Endothelial cell of umbilical vein (primary cell): ENCODE results near the gene ZBTB18.

Experiments used
- EZH2 ChIP-seq: IDR thresholded peaks from 2 replicates; pipeline ENCODE4 v1.6.1; 2012; ENCODE audit warnings: borderline replicate concordance, low read depth, mild to moderate bottlenecking, moderate library complexity, low read length, inconsistent platforms; ENCODE audit not compliant: severe bottlenecking
- FOS ChIP-seq: IDR thresholded peaks from 2 replicates; pipeline ENCODE4 v1.6.1; 2011; ENCODE audit warnings: mild to moderate bottlenecking, low read length, moderate library complexity, borderline replicate concordance; ENCODE audit not compliant: insufficient read depth
- GATA2 ChIP-seq: IDR thresholded peaks from 2 replicates; pipeline ENCODE4 v1.7.0; 2011; ENCODE audit warnings: low read depth, mild to moderate bottlenecking, moderate library complexity, mixed read lengths, low read length; ENCODE audit not compliant: insufficient read length, insufficient read depth
- JUN ChIP-seq: IDR thresholded peaks from 2 replicates; pipeline ENCODE4 v1.6.1; 2011; ENCODE audit warnings: borderline replicate concordance, low read depth; ENCODE audit not compliant: insufficient read length, insufficient read depth
- MAX ChIP-seq: IDR thresholded peaks from 2 replicates; pipeline ENCODE4 v1.6.1; 2011; ENCODE audit not compliant: insufficient read depth, insufficient read length
- MYC ChIP-seq: IDR thresholded peaks from one replicate; pipeline ENCODE4 v1.6.1; 2011; ENCODE audit warnings: mild to moderate bottlenecking, low read depth, low read length
- POLR2A ChIP-seq: IDR thresholded peaks from 2 replicates; pipeline ENCODE4 v1.6.1; 2012; ENCODE audit warnings: low read depth, mild to moderate bottlenecking, control low read depth, low read length
- POLR2AphosphoS5 ChIP-seq: IDR thresholded peaks from 2 replicates; pipeline ENCODE4 v1.6.1; 2012; ENCODE audit warnings: low read depth, mild to moderate bottlenecking, control low read depth, low read length, moderate library complexity; ENCODE audit not compliant: insufficient read depth
- TF ChIP-seq, protein P1 (sequence below), 2 donors: IDR thresholded peaks; 1 replicate in 1 of 2; 2 replicates in 1 of 2; pipeline ENCODE4 v1.5.1; 2011; ENCODE audit warnings: low read length in 2 of 2, mild to moderate bottlenecking in 2 of 2, moderate library complexity in 2 of 2, control low read depth in 1 of 2, inconsistent platforms in 1 of 2, low read depth in 1 of 2; ENCODE audit not compliant: insufficient read depth in 1 of 2; ENCODE audit errors: extremely low read depth in 1 of 2

DNA sequence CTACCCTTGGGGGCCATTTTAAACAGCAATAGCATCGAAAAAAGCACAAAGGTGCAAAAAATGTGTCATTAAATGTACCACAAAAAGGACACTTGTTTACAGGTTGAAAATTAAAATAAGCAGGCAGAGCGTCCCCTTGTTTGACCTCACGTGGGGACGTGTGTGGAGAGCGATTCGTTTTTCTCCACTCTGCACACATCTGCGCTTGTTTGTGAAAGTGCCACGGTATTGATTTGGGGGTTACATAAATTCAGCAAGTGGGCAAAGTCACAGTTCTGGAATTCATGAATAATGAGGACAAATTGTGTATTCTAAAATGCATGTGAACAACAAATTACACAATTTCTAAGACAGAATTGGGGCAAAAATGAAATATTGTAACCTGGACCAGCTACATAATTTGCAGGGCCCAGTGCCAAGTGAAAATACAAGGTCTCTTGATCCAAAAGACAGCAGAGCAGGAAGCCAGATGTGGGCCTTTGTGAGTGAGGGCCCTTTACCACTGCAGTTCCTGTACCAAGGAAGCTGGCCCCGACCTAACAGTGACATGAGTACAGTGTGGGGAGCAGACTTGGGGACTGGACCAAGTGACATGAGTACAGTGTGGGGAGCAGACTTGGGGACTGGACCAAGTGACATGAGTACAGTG lies 43.9 kb downstream of the ZBTB18 start:
- TF ChIP-seq POLR2A (no peak), POLR2AphosphoS5 (no peak), GATA2 (no peak), JUN (no peak), EZH2 (no peak), FOS (no peak), MAX (no peak), MYC (no peak)
- TF ChIP-seq, protein P1, sequence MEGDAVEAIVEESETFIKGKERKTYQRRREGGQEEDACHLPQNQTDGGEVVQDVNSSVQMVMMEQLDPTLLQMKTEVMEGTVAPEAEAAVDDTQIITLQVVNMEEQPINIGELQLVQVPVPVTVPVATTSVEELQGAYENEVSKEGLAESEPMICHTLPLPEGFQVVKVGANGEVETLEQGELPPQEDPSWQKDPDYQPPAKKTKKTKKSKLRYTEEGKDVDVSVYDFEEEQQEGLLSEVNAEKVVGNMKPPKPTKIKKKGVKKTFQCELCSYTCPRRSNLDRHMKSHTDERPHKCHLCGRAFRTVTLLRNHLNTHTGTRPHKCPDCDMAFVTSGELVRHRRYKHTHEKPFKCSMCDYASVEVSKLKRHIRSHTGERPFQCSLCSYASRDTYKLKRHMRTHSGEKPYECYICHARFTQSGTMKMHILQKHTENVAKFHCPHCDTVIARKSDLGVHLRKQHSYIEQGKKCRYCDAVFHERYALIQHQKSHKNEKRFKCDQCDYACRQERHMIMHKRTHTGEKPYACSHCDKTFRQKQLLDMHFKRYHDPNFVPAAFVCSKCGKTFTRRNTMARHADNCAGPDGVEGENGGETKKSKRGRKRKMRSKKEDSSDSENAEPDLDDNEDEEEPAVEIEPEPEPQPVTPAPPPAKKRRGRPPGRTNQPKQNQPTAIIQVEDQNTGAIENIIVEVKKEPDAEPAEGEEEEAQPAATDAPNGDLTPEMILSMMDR (IDR thresholded peaks at IDR 0.05; ENCODE audit: extremely low read depth in 1 of 2, insufficient read depth in 1 of 2, low read depth in 1 of 2, low read length in 2 of 2), result no peak
